GM18873 (cell line): Measurements from ENCODE around the gene PADI6.
"Not testable (repeated sequence)": the region's sequence is repeated elsewhere in the genome, so short reads cannot be mapped to it uniquely, and the experiment has no call there.

ENCODE experiments used
- ATAC-seq: cut with Tn5 transposase; IDR thresholded peaks from one replicate; pipeline ENCODE4 v1.9.1; 2021; ENCODE audit warnings: mild to moderate bottlenecking, moderate library complexity, moderate number of reproducible peaks; ENCODE audit not compliant: unreplicated experiment, low FRiP score

The PADI6 gene

DNA sequence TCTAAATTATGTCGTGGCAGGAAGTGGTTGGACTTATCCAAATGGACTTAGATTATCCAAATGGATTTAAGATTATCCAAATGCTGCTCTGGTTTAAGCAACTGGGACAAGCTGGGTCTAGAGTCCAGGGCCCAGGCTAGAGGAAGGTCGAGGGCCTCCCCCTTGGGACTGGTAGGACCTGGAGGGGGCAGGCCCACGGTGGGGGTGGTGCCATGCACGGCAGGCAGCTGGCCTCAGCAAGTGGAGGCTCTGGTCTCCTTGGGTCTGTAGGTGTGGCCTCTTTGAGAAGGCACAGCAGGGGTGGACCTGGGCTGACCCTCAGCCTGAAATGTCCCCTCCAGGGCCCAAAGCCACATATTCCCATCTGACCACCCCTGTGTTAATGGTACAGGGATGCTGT is 29.8 kb downstream of the PADI6 start:
- ATAC-seq: no peak

DNA sequence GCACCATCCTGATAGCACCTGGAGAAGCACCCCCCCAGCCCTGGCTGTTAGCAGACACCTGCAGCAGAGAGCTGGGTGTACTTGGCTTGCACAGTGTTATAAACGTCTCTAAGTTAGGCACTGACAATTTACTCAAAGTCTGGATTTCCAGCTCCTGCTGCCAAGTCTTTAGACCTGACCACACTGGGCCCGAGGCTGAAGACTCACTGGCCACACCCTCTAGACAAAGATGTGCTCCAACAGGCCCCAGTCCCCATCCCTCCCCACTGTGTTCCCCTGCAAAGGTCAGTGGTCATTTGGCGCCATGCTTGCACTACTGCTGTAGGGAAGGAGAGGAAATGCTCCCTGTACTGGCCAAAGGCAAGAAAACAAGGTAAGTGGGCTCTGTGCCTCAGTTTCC is 31.1 kb downstream of the PADI6 start:
- ATAC-seq: no peak

- no peak for ATAC-seq
Observed at GRCh38 chr1:17404034-17404684, 32.2 kb downstream of the PADI6 start.

GRCh38 chr1:17404820-17405219 is 32.8 kb downstream of the PADI6 start:
- ATAC-seq: no peak

GRCh38 chr1:17405898-17406759 is 34.1 kb downstream of the PADI6 start:
- no peak for ATAC-seq

GRCh38 chr1:17406760-17407475 is 34.9 kb downstream of the PADI6 start:
- not testable (repeated sequence) for ATAC-seq

- not testable (repeated sequence) for ATAC-seq
Observed at GRCh38 chr1:17407786-17408514, 36.0 kb downstream of the PADI6 start.

GRCh38 chr1:17409391-17409811 is 37.4 kb downstream of the PADI6 start:
- ATAC-seq: no peak

GRCh38 chr1:17412093-17412870 is 40.3 kb downstream of the PADI6 start:
- no peak for ATAC-seq

GRCh38 chr1:17414022-17414421 is 42.0 kb downstream of the PADI6 start:
- no peak for ATAC-seq

GRCh38 chr1:17416389-17416788 is 44.4 kb downstream of the PADI6 start:
- no peak for ATAC-seq

- no peak for ATAC-seq
Observed at GRCh38 chr1:17419626-17420328, 47.8 kb downstream of the PADI6 start.

DNA sequence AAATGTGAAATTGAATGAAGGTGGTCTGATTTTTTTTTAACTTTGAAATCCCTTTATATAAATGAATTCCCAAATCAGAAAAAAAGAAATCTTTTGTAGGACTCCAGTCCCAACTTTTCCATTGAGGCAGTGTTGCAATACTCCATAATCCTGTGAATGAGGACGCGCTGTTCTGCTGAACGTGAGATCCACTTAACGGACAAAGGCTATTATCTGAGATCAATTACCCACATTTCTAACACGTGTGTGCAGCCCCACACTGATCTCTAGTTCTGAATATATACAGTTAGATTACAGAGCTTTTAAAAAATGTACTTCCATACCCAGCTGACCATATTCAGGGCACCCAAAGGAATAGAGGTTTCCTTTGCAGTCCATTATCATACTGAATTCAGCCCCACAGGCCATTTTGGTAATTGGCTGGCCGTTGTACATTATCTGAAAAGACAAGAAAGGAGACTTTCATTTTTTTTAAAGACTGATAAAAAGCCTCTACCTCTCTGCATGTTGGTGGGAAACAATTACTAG is 48.5 kb downstream of the PADI6 start:
- no peak for ATAC-seq

GRCh38 chr1:17422461-17422860 is 50.5 kb downstream of the PADI6 start:
- no peak for ATAC-seq

- ATAC-seq: no peak
Observed at GRCh38 chr1:17423781-17424245, 51.8 kb downstream of the PADI6 start.

GRCh38 chr1:17425806-17426600 is 54.0 kb downstream of the PADI6 start:
- ATAC-seq: no peak

DNA sequence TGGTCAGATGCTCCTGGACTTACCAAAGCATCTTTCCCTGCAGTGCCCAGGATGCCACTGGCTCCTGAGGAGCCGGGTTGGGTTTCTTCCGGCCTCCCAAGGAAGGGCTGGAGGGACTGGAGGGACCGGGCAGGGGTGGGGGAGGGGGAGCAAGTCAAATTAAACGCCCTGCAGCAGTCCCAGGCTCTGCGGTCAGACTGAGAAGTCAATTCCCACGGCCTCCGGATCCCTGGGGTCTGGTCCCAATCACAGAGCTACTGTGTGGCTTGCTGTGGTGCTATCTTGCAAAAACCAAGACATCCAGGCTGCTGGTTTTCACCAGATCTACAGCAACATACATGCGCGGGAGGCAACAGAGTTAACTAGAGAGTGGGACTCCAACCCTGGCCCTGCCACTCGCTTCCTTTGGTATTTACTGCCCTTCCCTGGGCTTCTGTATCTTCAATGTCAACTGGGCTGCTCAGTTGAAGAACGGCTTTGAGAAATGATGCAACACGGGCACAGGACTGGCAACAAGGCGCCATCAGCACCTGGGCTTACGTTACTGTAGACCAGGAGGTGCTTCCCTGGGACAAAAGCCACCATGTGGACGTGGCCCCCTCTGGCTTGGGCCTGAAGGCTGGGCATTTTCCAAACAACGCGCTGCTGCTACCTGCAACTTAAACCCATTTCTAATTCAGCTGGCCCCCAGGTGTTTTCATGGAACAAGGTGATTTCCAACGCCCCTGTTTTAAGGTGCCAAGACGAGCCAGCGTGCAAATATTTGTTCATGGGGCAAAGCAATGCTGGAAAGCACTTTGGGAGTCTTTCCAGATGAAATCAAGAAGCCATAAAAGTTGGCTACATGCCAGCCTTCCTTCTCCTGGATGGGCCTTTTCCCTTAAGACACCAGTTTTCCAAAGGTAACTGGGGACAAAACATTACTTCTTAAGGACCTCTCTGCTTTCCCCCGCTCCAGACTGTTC is 56.0 kb downstream of the PADI6 start:
- ATAC-seq: no peak
